ENCODE results near the gene SBK2. TPM values are rescaled to one million over a fixed set of nuclear protein-coding genes. Genes with fewer than 3 reads are reported as not detected.

Gene SBK2
- total RNA-seq, 1 donor from 2014 or later, result not detected

DNA sequence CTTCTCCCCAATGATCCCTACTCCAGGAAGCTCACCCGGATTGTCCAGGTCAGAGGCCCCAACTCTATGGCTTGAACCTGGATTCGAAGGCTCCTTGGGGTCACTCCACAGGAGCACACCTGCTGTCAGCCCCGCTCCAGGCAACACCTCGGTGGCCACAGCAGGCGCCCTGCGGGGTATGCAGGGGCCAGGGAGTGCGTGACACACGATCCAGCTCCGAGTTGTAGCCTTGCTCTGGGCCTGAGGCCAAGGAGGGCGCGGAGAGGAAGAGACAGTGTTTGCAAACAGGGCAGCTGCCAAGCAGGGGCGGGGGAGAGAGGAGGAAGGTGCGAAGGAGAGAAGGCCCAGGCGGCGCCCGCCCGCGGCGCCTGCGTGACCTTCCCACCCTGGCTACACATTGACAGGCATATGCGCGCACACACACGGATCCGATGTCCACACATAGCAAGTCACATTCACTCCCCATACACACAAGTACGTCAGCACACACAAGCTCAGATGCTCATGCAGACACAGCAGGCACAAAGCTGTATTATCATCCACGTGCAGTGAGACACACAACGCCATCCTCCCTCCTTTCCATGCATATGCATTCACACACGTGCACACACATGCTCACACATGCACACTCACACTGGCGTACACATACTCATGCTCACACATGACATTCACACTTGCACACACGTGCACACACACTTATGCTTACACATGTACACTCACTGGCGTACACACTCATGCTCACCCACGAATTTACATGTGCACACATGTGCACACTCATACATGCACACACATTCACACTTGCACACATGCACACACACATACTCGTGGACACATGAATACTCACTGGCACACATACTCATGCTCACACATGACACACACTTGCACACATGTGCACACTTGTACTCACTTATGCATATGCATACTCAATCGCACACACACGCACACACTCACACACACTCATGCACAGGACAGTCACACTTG is 10.4 kb downstream of the SBK2 start:
- Mint-ChIP-seq H3K27ac (ENCODE audit: unreplicated experiment) (no peak overlapping the region), H3K9me3 (ENCODE audit: unreplicated experiment) (no peaks in the 10 kb centered on the region), H3K4me1 (ENCODE audit: unreplicated experiment) (peaks cover 5% of the 10 kb centered on the region), H3K36me3 (ENCODE audit: unreplicated experiment) (no peaks in the 10 kb centered on the region), H3K27me3 (ENCODE audit: unreplicated experiment) (no peaks in the 10 kb centered on the region), H3K4me3 (ENCODE audit: unreplicated experiment) (no peak overlapping the region)
- TF ChIP-seq, protein P1, sequence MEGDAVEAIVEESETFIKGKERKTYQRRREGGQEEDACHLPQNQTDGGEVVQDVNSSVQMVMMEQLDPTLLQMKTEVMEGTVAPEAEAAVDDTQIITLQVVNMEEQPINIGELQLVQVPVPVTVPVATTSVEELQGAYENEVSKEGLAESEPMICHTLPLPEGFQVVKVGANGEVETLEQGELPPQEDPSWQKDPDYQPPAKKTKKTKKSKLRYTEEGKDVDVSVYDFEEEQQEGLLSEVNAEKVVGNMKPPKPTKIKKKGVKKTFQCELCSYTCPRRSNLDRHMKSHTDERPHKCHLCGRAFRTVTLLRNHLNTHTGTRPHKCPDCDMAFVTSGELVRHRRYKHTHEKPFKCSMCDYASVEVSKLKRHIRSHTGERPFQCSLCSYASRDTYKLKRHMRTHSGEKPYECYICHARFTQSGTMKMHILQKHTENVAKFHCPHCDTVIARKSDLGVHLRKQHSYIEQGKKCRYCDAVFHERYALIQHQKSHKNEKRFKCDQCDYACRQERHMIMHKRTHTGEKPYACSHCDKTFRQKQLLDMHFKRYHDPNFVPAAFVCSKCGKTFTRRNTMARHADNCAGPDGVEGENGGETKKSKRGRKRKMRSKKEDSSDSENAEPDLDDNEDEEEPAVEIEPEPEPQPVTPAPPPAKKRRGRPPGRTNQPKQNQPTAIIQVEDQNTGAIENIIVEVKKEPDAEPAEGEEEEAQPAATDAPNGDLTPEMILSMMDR (IDR thresholded peaks at IDR 0.05), result no peak
- DNase-seq (ENCODE audit: extremely low spot score, unreplicated experiment), result no peak

DNA sequence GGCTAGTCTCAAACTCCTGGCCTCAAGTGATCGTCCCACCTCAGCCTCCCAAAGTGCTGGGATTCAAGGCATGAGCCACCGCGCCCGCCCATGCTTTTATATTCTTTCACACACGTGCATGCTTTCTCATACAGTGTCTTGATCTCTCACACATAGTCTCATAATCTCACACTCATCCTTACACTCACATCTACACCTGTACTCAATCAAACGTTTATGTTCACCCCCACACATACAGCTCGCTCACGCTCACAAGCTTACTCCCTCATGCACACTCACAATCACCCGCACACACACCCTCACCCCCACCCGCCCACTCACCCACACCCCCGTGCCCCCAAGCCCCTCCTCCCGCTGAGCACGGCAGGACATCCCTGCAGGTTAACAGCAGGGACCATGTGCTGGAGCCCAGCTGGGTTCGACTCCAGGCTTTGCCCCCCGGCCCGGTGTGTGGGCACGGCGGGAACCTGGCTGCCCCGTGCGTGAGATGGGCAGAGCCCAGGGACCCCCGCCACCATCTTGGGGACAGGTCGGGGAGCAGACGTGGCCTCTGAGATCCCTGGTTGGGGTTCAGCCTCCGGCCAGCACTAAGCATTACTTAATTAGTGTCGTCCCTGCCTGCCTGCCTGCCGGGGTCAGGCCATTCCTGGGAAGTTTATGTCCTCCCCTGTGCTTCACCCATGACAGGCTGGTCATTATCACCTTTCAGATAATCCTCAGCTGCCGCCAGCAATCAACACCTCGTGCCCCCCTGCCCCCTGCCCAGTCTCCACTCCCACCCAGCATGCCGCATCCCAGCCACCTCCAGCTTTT is 11.4 kb downstream of the SBK2 start:
- Mint-ChIP-seq H3K27ac (ENCODE audit: unreplicated experiment) (no peak overlapping the region), H3K27me3 (ENCODE audit: unreplicated experiment) (no peaks in the 10 kb centered on the region), H3K9me3 (ENCODE audit: unreplicated experiment) (no peaks in the 10 kb centered on the region), H3K36me3 (ENCODE audit: unreplicated experiment) (no peaks in the 10 kb centered on the region), H3K4me3 (ENCODE audit: unreplicated experiment) (no peak overlapping the region), H3K4me1 (ENCODE audit: unreplicated experiment) (peaks cover 7% of the 10 kb centered on the region)
- TF ChIP-seq, protein P1 (IDR thresholded peaks at IDR 0.05), result no peak
- DNase-seq (ENCODE audit: extremely low spot score, unreplicated experiment), result no peak

DNA sequence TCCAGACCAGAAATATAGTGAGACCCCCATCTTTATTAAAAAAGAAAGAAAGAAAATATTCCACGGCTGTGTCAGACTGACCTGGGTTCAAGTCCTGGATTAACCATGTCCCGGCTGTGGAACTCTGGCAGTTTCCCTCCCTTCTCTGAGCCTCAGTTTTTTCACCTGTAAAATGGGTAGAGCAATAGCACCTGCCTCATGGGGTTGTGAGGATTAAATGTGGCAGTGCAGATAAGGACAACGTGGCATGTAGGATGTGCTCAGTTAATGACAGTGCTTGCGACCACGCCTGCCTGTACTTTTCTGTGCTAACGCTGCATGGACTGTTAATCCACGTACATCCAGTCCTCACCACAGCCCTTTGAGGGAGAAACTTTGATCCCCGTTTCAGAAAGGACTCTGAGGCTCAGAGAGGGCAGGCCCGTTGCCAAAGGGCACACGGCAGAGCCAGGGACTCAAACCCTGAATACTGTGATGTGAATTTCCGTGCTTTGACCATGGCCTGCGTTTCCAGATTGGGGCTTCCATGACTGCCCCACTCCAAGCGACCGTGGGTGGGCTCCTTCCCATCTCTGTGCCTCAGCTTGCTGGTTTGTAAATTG is 16.1 kb downstream of the SBK2 start:
- H3K36me3 Mint-ChIP-seq (ENCODE audit: unreplicated experiment), result no peaks in the 10 kb centered on the region

DNA sequence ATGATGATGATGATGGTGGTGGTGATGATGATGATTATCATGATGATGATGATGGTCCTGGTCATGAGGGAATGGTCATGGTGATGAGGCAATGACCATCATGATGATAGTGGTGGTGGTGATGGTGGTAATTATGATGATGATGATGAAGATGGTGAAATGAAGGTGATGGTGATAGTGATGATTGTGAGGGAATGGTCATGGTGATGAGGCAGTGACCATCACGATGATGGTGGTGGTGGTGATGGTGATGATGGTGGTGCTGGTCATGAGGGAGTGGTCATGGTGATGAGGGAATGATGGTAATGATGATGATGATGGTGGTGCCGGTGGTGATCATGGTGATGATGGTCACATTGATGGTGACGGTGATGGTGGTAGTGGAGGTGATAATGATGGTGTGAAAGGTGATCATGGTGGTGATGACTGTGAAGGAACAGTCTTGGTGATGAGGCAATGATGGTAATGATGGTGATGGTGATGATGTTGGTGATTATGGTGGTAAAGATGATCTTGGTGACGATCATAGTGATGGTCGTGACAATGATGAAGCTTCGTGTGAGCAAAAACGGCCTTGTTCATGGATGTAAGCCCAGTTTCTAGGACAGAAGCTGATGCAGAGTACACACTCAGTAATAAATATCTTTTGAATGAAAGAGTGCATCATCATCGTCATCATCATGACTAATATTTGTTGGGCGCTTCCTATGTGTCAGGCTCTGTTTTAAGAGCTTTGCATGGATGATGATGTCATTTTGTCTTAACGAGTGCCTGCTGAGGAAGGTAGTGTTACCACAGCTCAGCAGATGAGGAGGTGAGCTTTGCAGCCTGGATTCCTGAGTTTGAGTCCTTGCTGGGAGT is 17.3 kb downstream of the SBK2 start:
- no peak overlapping the region for H3K4me3 Mint-ChIP-seq (ENCODE audit: unreplicated experiment)
- H3K27ac Mint-ChIP-seq (ENCODE audit: unreplicated experiment), result no peak overlapping the region
- no peaks in the 10 kb centered on the region for H3K36me3 Mint-ChIP-seq (ENCODE audit: unreplicated experiment)
- peaks cover 8% of the 10 kb centered on the region for H3K4me1 Mint-ChIP-seq (ENCODE audit: unreplicated experiment)
- TF ChIP-seq, protein P1 (IDR thresholded peaks at IDR 0.05), result no peak
- no peak for DNase-seq (ENCODE audit: extremely low spot score, unreplicated experiment)
- H3K27me3 Mint-ChIP-seq (ENCODE audit: unreplicated experiment), result no peaks in the 10 kb centered on the region
- no peaks in the 10 kb centered on the region for H3K9me3 Mint-ChIP-seq (ENCODE audit: unreplicated experiment)

More for the DNA sequence above, 16.1 kb downstream of the SBK2 start:
- Mint-ChIP-seq H3K9me3 (ENCODE audit: unreplicated experiment) (no peaks in the 10 kb centered on the region), H3K27ac (ENCODE audit: unreplicated experiment) (no peak overlapping the region), H3K4me3 (ENCODE audit: unreplicated experiment) (no peak overlapping the region), H3K4me1 (ENCODE audit: unreplicated experiment) (peaks cover 10% of the 10 kb centered on the region), H3K27me3 (ENCODE audit: unreplicated experiment) (no peaks in the 10 kb centered on the region)
- DNase-seq (ENCODE audit: extremely low spot score, unreplicated experiment), result no peak
- TF ChIP-seq, protein P1 (IDR thresholded peaks at IDR 0.05), result no peak
